Nasal cavity respiratory epithelium epithelial cell of viscerocranial mucosa (primary cell): ENCODE data around the gene KLF16. TPM values are rescaled to one million over a fixed set of nuclear protein-coding genes. Genes with fewer than 3 reads are reported as not detected.

ENCODE experiments used
- total RNA-seq: library from RNA; depleted of rRNA; stranded (reverse); fragments of >200 nt; gene quantifications from 2 replicates; pipeline ENCODE4 v1.2.3, GENCODE V29; 2014

KLF16 gene
- total RNA-seq = 10.9 and 18.9 TPM in 2 replicates

DNA sequence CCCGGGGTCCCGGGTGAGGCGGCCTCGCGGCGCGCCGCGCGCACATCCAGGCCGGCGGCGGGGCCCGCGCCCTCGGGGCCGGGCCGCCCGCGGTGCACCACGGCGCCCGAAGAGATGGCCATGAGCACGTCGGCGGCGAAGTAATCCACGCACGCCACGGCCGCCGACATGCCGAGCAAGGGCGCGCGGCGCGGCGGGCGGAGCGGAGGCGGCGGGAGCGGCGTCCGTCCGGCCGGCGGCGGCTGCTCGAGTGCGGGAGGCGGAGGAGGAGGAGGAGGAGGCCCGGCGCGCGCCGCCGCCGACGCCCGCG, at the start of gene KLF16:
KLF16 (minus strand) TSS at position 252 of the 310 bp plus-strand sequence; CDS start at position 170, 82 bp downstream.

DNA sequence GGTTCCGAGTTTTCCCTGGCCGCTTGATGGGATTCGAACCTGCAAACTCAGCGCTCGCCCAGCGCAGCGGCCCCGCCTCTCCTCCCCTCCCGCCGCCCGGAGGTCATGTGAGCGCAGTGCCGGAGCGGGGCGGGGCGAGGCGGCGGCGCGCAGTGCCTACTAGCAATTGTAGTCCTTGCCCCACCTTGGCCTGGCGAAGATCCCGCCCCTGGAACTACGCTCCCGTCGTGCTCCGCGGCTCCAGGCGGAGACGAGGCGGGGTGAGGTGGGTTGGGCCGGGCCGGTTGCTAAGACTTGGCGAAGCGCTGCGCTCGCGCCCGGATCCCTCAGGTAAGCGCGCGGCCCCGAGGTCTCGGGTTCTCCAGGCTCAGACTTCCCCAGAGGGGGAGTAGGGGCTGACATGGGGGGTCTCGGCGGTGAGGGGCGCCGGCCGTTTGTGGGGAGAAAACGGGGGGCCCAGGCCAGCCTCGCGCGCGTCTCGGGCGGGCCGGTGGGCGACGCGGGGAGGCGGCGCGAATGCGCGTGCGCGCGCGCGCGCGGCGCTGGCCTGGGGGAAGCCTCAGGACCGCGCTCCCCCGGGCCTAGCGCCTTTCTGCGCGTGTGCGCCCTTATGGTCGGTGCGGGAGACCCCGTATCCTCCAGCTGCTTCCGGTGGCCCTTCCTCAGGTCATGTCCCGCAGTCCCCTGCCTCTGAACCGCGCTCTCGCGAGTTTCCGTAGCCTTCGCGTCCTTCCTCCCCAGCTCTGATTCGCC, 41.9 kb upstream of the KLF16 start, which contains the start of the genes ADAT3 and SCAMP4:
ADAT3 (plus strand) TSS at position 290 of the 753 bp plus-strand sequence. CDS start 6,649 bp downstream, outside the sequence.
SCAMP4 (plus strand) TSS at position 290 of the 753 bp plus-strand sequence. CDS start 9,621 bp downstream, outside the sequence.

GRCh38 chr19:1885398-1886119, 22.2 kb upstream of the KLF16 start, which contains the start of gene ABHD17A:
TSS of gene ABHD17A (minus strand) at chr19:1885496. CDS start at chr19:1881566, 3,930 bp downstream.

DNA sequence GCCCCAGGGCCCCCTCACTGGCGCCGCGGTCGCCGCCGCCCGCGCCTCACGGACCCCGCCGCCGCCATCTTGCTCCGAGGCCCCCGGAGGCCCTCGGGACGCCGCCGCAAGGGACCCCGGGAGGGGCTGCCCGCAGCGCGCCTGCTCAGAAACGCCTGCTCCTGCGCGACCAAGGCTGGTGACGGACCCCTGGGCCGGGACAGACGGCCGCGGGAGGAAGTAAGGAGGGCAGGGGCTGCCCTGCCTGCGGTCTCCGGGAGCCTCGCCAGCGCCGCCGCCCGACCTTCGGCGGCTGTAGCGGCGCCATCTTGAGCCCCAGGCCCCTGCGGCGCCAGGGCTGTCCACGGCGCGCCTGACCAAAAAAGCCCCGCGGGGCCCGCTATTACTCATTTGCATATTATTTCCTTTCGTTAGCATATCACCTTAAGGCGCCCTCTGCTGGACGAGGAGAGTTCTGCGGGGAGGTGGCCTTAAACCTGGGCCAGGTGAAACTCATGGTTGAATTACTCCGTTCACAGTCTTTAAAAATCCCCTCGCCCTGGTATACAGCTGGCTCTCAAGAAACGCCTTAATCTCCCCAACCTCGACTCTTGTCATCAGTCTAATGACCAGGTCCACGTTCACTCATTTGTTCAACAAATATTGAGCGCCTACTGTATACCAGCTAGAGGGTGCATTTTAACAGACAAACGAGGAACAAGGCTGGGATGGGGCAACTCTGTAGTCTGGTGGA, 14.8 kb downstream of the KLF16 start, which contains the start of gene REXO1:
REXO1 (minus strand) TSS at position 85 of the 733 bp plus-strand sequence. CDS start 125 bp downstream, outside the sequence.

DNA sequence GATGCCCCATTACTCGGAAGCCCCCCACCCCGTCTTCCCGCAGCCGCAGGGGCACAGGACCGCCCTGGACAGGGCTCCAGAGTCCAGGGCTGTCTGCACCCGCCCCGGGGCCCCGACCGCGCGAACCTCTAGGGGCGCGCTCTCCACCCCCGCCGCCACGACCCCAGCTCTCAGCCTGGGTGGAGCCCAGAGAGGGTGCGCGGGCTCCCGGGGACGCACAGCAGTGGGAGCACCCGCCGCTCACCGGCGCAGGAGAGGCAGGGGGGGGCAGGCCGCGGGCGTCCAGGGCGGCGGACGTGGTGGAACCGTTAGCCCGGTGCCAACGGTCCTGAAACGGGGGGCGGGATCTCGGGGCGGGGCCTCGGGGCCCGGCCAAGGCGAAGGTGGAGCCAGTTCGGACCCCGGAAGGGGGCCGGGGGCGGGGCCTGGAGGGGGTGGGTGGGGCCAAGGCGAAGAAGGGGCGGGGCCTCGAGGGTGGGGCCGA, 51.4 kb downstream of the KLF16 start, which contains the start of gene ATP8B3:
ATP8B3 (minus strand) TSS at position 335 of the 484 bp plus-strand sequence. CDS start 540 bp downstream, outside the sequence.

Other genes with a start within 250 kb of the KLF16 start
- 82.7 and 196 TPM in 2 replicates for gene TCF3, start 211.0 kb downstream of the KLF16 start, total RNA-seq
- under 0.01 TPM in 2 replicates for gene ONECUT3, start 110.1 kb downstream of the KLF16 start, total RNA-seq
- gene ATP8B3, start 51.3 kb downstream of the KLF16 start, total RNA-seq = under 0.01 and 1.1 TPM in 2 replicates
- gene REXO1, start 15.1 kb downstream of the KLF16 start, total RNA-seq = 7.5 and 20.5 TPM in 2 replicates
- gene ABHD17A, start 21.9 kb upstream of the KLF16 start, total RNA-seq = 38.7 and 40.0 TPM in 2 replicates
- gene ADAT3, start 41.8 kb upstream of the KLF16 start, total RNA-seq = 1.4 and 3.3 TPM in 2 replicates
- 13.0 and 48.7 TPM in 2 replicates for gene SCAMP4, start 41.8 kb upstream of the KLF16 start, total RNA-seq
- 60.1 and 117 TPM in 2 replicates for gene CSNK1G2, start 77.6 kb upstream of the KLF16 start, total RNA-seq
- 16.1 and 125 TPM in 2 replicates for gene BTBD2, start 152.1 kb upstream of the KLF16 start, total RNA-seq
- gene MKNK2, start 187.7 kb upstream of the KLF16 start, total RNA-seq = 430 and 865 TPM in 2 replicates
- gene MOB3A, start 232.7 kb upstream of the KLF16 start, total RNA-seq = 19.1 and 49.2 TPM in 2 replicates
- gene IZUMO4, start 233.3 kb upstream of the KLF16 start, total RNA-seq = 1.9 and 2.4 TPM in 2 replicates